Upper lobe of left lung (tissue), 6 donors: ENCODE measurements around the gene PHF8. TPM values are rescaled to one million over a fixed set of nuclear protein-coding genes. Genes with fewer than 3 reads are reported as not detected.
A peak's percentile ranks its signal among the peaks of the same experiment; 100 is the strongest.

ENCODE experiments used
- ATAC-seq, 2 donors: fragments of 200-7000 bp; cut with Tn5 transposase; one replicate each; pipeline ENCODE4 v1.9.1; 2022; ENCODE audit warnings: mild to moderate bottlenecking in 2 of 2, moderate library complexity in 2 of 2; ENCODE audit not compliant: low FRiP score in 2 of 2
- DNase-seq, 2 donors: peaks; one replicate each; pipeline ENCODE4 v3.0.0-alpha.2; 2019 to 2020
- H3K27ac ChIP-seq, 4 donors: fragments of 200-600 bp; sonication (generic); one replicate each; pipeline ENCODE4 v1.5.1; 2016 to 2019
- H3K27me3 ChIP-seq, 4 donors: fragments of 200-600 bp; sonication (generic); one replicate each; pipeline ENCODE4 v1.5.1; 2017 to 2019
- H3K36me3 ChIP-seq, 4 donors: fragments of 200-600 bp; sonication (generic); one replicate each; pipeline ENCODE4 v1.5.1; 2016 to 2019
- H3K4me1 ChIP-seq, 4 donors: fragments of 200-600 bp; sonication (generic); one replicate each; pipeline ENCODE4 v1.5.1; 2018 to 2019
- H3K4me3 ChIP-seq, 4 donors: fragments of 200-600 bp; sonication (generic); one replicate each; pipeline ENCODE4 v1.5.1; 2017 to 2019; ENCODE audit warnings: mild to moderate bottlenecking in 2 of 4, moderate library complexity in 1 of 4
- H3K9me3 ChIP-seq, 4 donors: fragments of 200-600 bp; sonication (generic); one replicate each; pipeline ENCODE4 v1.5.1; 2018 to 2019
- CTCF ChIP-seq, 6 experiments: fragments of 450-650 bp in 4 of 6; fragments of 200-600 bp in 2 of 6; sonication (generic) in 2 of 6; IDR thresholded peaks; one replicate each; pipeline ENCODE4 v1.5.1; 2016 to 2019; ENCODE audit warnings: antibody characterized with exemption in 6 of 6
- EP300 ChIP-seq, 4 donors: sonication (generic); formaldehyde crosslinking; IDR thresholded peaks; one replicate each; pipeline ENCODE4 v1.5.1; 2017; ENCODE audit warnings: antibody characterized with exemption in 4 of 4, control low read depth in 2 of 4
- POLR2A ChIP-seq, 4 donors: fragments of 450-650 bp; IDR thresholded peaks; one replicate each; pipeline ENCODE4 v1.5.1; 2016 to 2017; ENCODE audit warnings: antibody characterized with exemption in 4 of 4, mild to moderate bottlenecking in 2 of 4
- POLR2AphosphoS5 ChIP-seq, 2 donors: sonication (generic); formaldehyde crosslinking; IDR thresholded peaks; one replicate each; pipeline ENCODE4 v1.5.1; 2017; ENCODE audit warnings: antibody characterized with exemption in 2 of 2
- WGBS, 2 donors: methylation state at CpG; one replicate each; pipeline ENCODE4 v1.1.5; 2017 to 2018; 5-methylcytosine and 5-hydroxymethylcytosine counted together
- total RNA-seq, 6 donors: library from RNA; depleted of rRNA in 4 of 6; stranded (reverse); fragments of >200 nt in 4 of 6; gene quantifications; one replicate each; pipeline versions ENCODE4 v1.1.0 to v1.2.1, GENCODE V29; 2016 to 2021
- donor health status: DM: no; HTN: no; CAD: no; lungs with moderate emphysema.
- donor health status: DM: no; HTN: yes; CAD: no; lungs with severe emphysema.

PHF8 gene
- total RNA-seq, result 100 to 1,000 TPM in 1 of 6 donors, 10 to 100 TPM in 5; 23.7 to 125 (median 27.1) TPM

GRCh38 chrX:54044126-54044876 is at the start of gene PHF8:
Gene PHF8 (minus strand): TSS chrX:54044473. CDS start chrX:54042728, 1,745 bp downstream.
- H3K9me3 ChIP-seq, result no peaks in the 10 kb centered on the region
- 0 to 41% methylated on average over 1 to 62 of the region's 66 CpGs for WGBS, 2 donors
- peaks cover 0 to 5% (median 2%) of the 10 kb centered on the region in 4 donors for H3K4me1 ChIP-seq
- peak within 1 kb of the TSS; percentile 34 to 74 (median 66) for H3K4me3 ChIP-seq
- DNase-seq (peak; percentile 95 to 99), ATAC-seq (peak; percentile 96)
- peak within 1 kb of the TSS; percentile 94 to 97 (median 95) for H3K27ac ChIP-seq
- peaks cover 0 to 13% (median 0%) of the 10 kb centered on the region in 4 donors for H3K36me3 ChIP-seq
- H3K27me3 ChIP-seq, result no peaks in the 10 kb centered on the region
- TF ChIP-seq EP300 (IDR thresholded peaks at IDR 0.05) (no peak), POLR2AphosphoS5 (IDR thresholded peaks at IDR 0.05) (peak; percentile 63), POLR2A (IDR thresholded peaks at IDR 0.05) (peak in 3 of 4 donors; percentile 14 to 54 (median 54)), CTCF (IDR thresholded peaks at IDR 0.05) (peak in 1 of 6 experiments; percentile 20)

GRCh38 chrX:54093571-54093970 is 49.3 kb upstream of the PHF8 start:
- no peaks in the 10 kb centered on the region for H3K9me3 ChIP-seq
- no peaks in the 10 kb centered on the region for H3K36me3 ChIP-seq
- 74 to 87% methylated on average over 2 of the region's 2 CpGs for WGBS, 2 donors
- ATAC-seq (no peak), DNase-seq (no peak)
- no peaks in the 10 kb centered on the region for H3K27me3 ChIP-seq
- H3K4me3 ChIP-seq, result no peak overlapping the region
- no peak overlapping the region for H3K27ac ChIP-seq
- TF ChIP-seq EP300 (IDR thresholded peaks at IDR 0.05) (no peak), CTCF (IDR thresholded peaks at IDR 0.05) (no peak), POLR2A (IDR thresholded peaks at IDR 0.05) (no peak), POLR2AphosphoS5 (IDR thresholded peaks at IDR 0.05) (no peak)
- no peaks in the 10 kb centered on the region for H3K4me1 ChIP-seq

GRCh38 chrX:54093159-54093558 is 48.9 kb upstream of the PHF8 start:
- no peak overlapping the region for H3K27ac ChIP-seq
- H3K4me3 ChIP-seq, result no peak overlapping the region
- no peak for TF ChIP-seq EP300 (IDR thresholded peaks at IDR 0.05)
- no peak for TF ChIP-seq POLR2AphosphoS5 (IDR thresholded peaks at IDR 0.05)
- no peak for TF ChIP-seq POLR2A (IDR thresholded peaks at IDR 0.05)
- no peak for TF ChIP-seq CTCF (IDR thresholded peaks at IDR 0.05)
- H3K9me3 ChIP-seq, result no peaks in the 10 kb centered on the region
- DNase-seq (no peak), ATAC-seq (no peak)
- WGBS, 2 donors, result 60 to 76% methylated on average over 1 of the region's 1 CpG
- no peaks in the 10 kb centered on the region for H3K27me3 ChIP-seq
- H3K36me3 ChIP-seq, result no peaks in the 10 kb centered on the region
- H3K4me1 ChIP-seq, result no peaks in the 10 kb centered on the region

GRCh38 chrX:54090880-54091279 is 46.6 kb upstream of the PHF8 start:
- TF ChIP-seq EP300 (IDR thresholded peaks at IDR 0.05), result no peak
- no peak for TF ChIP-seq POLR2A (IDR thresholded peaks at IDR 0.05)
- TF ChIP-seq CTCF (IDR thresholded peaks at IDR 0.05), result no peak
- TF ChIP-seq POLR2AphosphoS5 (IDR thresholded peaks at IDR 0.05), result no peak
- Histone ChIP-seq H3K36me3 (no peaks in the 10 kb centered on the region), H3K9me3 (no peaks in the 10 kb centered on the region), H3K4me1 (no peaks in the 10 kb centered on the region), H3K27me3 (no peaks in the 10 kb centered on the region), H3K27ac (no peak overlapping the region), H3K4me3 (no peak overlapping the region)
- no peak for DNase-seq
- no peak for ATAC-seq
- WGBS, 2 donors, result 79 to 90% methylated on average over 2 of the region's 2 CpGs
